Bronchial epithelial cell (primary cell): ENCODE data around the gene SEL1L3. TPM values are rescaled to one million over a fixed set of nuclear protein-coding genes. Genes with fewer than 3 reads are reported as not detected.
A peak's percentile ranks its signal among the peaks of the same experiment; 100 is the strongest.
"Not testable (repeated sequence)": the region's sequence is repeated elsewhere in the genome, so short reads cannot be mapped to it uniquely, and the experiment has no call there.

ENCODE experiments used
- DNase-seq: peaks from one replicate; pipeline ENCODE4 v3.0.0-alpha.2; 2010; ENCODE audit warnings: low read depth
- FAIRE-seq: peaks from 2 replicates; lab custom pipeline; 2011; peaks lifted over from hg19 to GRCh38; lab: Jason Lieb, UNC
- H3K27me3 ChIP-seq: 2 replicates; pipeline ENCODE4 v1.5.1; 2011; ENCODE audit warnings: low read length; ENCODE audit not compliant: control insufficient read depth, insufficient read depth
- H3K36me3 ChIP-seq: 2 replicates; pipeline ENCODE4 v1.5.1; 2011; ENCODE audit warnings: low read length; ENCODE audit not compliant: control insufficient read depth, insufficient read depth
- H3K4me3 ChIP-seq: 2 replicates; pipeline ENCODE4 v1.5.1; 2011; ENCODE audit warnings: mild to moderate bottlenecking, low read depth, low read length, control low read depth
- total RNA-seq: library from RNA; depleted of rRNA; stranded (reverse); fragments of >200 nt; gene quantifications from 2 replicates; pipeline ENCODE4 v1.2.1, GENCODE V29; 2014
- TF ChIP-seq, protein P1 (sequence below): IDR thresholded peaks from 2 replicates; pipeline ENCODE4 v1.5.1; 2011; ENCODE audit warnings: mild to moderate bottlenecking, moderate library complexity, low read length, control low read depth, inconsistent platforms; ENCODE audit not compliant: insufficient read depth, severe bottlenecking

SEL1L3 gene
- total RNA-seq, 1 donor from 2014 or later, result 117 TPM

DNA sequence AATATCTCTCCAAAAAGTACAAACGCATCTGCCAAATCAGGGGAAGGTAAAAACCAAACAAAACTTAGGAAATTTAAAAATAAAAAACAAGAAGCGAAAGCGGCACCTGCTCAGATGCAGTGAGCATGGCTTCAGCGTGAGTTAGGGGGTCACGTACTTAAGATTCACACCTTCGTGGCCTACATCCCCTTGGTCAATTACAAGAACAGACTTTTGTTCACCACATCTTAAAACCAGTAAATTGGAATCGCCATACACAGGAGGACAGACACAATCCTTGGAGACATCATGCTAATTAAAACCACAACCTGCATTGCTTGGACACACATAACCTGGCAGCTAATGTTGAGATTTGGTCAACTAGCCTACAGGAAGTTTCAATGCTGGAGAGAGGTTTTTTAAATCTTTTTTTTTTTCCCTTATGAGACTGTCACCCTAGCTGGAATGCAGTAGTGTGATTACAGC lies 12.5 kb upstream of the SEL1L3 start:
- Histone ChIP-seq H3K4me3 (no peak overlapping the region), H3K27me3 (no peaks in the 10 kb centered on the region), H3K36me3 (no peaks in the 10 kb centered on the region)
- DNase-seq (no peak), FAIRE-seq (no peak)
- TF ChIP-seq, protein P1, sequence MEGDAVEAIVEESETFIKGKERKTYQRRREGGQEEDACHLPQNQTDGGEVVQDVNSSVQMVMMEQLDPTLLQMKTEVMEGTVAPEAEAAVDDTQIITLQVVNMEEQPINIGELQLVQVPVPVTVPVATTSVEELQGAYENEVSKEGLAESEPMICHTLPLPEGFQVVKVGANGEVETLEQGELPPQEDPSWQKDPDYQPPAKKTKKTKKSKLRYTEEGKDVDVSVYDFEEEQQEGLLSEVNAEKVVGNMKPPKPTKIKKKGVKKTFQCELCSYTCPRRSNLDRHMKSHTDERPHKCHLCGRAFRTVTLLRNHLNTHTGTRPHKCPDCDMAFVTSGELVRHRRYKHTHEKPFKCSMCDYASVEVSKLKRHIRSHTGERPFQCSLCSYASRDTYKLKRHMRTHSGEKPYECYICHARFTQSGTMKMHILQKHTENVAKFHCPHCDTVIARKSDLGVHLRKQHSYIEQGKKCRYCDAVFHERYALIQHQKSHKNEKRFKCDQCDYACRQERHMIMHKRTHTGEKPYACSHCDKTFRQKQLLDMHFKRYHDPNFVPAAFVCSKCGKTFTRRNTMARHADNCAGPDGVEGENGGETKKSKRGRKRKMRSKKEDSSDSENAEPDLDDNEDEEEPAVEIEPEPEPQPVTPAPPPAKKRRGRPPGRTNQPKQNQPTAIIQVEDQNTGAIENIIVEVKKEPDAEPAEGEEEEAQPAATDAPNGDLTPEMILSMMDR, result no peak

DNA sequence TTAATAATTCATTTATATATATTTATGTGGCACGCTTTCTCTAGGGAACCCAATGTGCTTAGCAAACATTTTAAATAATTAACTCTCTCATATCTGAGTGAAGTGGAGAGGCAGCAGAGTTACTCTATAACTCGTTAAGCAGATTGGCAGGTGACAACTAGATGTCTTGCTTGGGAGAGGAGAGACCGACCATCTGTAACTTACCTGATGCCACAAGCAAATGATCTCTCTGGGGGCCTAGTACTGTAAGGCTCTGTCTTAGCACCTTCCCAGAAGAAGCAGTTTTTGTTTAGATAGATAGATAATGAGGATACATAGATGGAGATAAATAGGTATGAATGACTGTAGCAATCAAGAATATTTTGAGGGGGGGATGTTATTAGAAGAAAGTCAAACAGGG lies 11.9 kb upstream of the SEL1L3 start:
- FAIRE-seq, result no peak
- DNase-seq, result no peak
- no peak overlapping the region for H3K4me3 ChIP-seq
- no peaks in the 10 kb centered on the region for H3K27me3 ChIP-seq
- TF ChIP-seq, protein P1, result no peak
- H3K36me3 ChIP-seq, result no peaks in the 10 kb centered on the region

DNA sequence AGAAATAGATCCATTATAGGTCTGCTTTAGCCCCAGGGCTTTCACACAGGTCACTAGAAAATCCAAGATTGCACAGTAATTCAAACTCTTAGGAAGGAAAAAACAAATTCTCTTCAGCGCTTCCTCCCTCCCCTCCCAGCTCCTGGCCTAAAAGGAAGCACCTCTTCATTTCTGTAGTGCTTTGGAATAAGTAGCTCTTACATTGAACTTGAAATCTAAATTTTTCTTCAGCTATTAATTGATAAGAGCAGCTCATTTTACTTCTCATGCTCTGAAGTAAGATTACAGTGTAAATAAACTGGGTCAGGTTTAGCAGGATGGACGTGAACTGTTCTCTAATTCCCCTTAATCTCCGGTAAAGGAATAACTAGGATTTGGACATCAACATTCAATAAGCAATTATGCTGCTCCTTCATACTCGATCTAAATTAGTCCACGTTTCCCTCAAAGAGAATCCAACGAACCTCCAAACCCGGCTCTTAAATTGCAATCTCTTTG lies 10.9 kb upstream of the SEL1L3 start:
- no peak overlapping the region for H3K4me3 ChIP-seq
- H3K27me3 ChIP-seq, result no peaks in the 10 kb centered on the region
- FAIRE-seq (no peak), DNase-seq (no peak)
- no peaks in the 10 kb centered on the region for H3K36me3 ChIP-seq
- TF ChIP-seq, protein P1, result no peak

DNA sequence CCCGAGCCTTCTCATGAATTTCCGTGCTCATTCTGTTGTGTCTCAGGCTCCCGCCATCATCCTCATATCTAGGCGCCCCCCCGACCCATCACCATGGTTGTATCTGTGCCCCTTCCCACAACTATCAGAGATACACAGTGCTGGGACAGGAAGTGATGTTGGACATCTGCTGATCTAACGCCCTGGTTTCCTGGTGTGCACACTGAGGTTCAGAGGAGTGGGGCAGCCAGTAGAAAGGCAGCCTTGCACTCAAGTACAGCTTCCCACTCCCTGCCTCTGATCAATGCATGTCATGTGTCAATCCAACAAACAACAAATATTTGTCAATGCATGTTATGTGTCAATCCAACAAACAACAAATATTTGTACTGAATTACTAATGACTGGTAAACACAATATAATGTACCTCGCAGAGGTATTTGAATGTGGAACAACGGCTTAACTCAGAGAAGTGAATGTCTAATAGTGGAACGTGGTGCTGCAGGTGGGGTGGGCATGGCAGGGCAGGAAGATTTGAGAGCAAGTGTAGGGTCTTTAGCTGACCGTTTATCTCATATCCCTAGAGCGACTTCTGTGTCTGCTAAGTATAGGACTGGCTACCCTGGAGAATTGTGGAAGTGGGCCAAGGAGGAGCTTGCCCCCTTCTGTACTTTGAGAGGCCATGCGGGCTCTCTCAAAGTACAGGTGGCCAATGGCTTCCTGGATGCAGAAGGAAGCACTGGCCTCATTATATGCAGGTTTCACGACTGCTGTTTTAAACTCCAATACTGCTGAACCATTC lies 10.3 kb upstream of the SEL1L3 start:
- TF ChIP-seq, protein P1, result no peak
- FAIRE-seq, result peak; percentile 60
- no peaks in the 10 kb centered on the region for H3K27me3 ChIP-seq
- DNase-seq, result no peak
- no peaks in the 10 kb centered on the region for H3K36me3 ChIP-seq
- no peak overlapping the region for H3K4me3 ChIP-seq

DNA sequence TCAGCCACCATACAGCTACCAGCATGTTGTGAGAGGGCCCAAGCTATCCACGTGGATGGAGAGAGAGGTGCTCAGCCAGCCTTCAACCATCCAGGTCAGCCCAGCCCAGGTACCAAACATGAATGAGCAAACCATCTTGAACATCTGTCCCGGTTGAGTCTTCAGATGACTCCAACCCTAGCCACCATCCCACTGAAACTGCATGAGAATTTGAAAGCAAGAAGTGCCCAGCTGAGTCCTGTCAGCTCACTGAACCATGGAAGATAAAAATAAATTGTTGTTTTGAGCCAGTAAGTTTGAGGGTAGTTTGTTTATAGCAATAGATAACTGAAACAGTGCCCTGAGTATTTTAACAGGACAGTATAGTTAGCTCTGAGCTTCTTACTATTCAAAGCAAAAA lies 7.3 kb upstream of the SEL1L3 start:
- DNase-seq (no peak), FAIRE-seq (no peak)
- TF ChIP-seq, protein P1, result no peak
- Histone ChIP-seq H3K4me3 (no peak overlapping the region), H3K36me3 (no peaks in the 10 kb centered on the region), H3K27me3 (no peaks in the 10 kb centered on the region)

DNA sequence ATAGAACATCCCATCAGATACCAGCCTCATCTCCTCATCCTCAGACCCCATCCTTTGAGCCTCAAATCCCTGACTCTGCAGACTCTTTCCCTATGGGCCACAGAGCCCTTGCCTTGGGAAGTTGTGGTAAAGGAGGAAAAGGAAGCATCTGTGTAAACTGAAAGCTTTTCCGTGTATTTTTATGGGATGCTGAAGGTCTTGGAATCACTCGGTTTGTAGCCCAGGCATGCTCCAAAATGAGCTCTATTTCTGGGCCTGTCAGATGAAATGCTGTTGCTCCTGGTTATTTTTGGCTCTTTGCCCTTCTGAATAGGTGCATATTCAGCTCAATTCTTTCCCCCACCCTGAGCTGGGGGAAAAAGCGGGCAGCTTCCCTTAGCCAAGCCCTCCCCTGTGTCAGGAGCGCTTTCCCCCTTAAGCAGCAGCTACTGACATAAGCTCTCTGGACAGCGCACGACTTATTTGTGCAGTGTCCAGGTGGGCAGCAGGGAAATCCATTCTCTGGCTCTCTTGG lies 5.0 kb upstream of the SEL1L3 start:
- FAIRE-seq, result no peak

DNA sequence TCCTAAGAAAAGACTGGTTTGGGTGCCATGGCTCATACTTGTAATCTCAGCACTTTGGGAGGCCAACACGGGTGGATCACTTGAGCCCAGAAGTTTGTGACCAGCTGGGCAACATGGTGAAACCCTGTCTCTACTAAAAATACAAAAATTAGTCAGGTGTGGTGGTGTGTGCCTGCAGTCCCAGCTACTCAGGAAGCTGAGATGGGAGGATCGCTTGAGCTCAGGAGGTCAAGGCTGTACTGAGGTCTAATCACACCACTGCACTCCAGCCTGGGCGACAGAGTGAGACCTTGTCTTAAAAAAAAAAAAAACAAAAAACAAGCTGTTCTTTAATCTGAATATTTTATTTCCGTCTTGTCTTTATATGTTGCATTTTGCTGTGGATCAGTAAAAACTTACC lies 3.6 kb upstream of the SEL1L3 start:
- H3K4me3 ChIP-seq, H3K36me3 ChIP-seq, H3K27me3 ChIP-seq, DNase-seq, FAIRE-seq: not testable (repeated sequence)

More for the DNA sequence above, 5.0 kb upstream of the SEL1L3 start:
- Histone ChIP-seq H3K27me3 (no peaks in the 10 kb centered on the region), H3K36me3 (no peaks in the 10 kb centered on the region), H3K4me3 (no peak overlapping the region)
- DNase-seq, result no peak
- TF ChIP-seq, protein P1, result no peak
